ENCODE results near the gene TP53I11.

- TF ChIP-seq CTCF (CRISPR knock-in tag; IDR thresholded peaks at IDR 0.05) (no peak), ZZZ3 (CRISPR knock-in tag; IDR thresholded peaks at IDR 0.05; ENCODE audit: borderline replicate concordance) (no peak), ASH2L (IDR thresholded peaks at IDR 0.05; ENCODE audit: insufficient read length, low read depth, low read length) (no peak), SNAPC2 (CRISPR knock-in tag; IDR thresholded peaks at IDR 0.05) (no peak), TCF7 (IDR thresholded peaks at IDR 0.05; ENCODE audit: low read depth) (no peak), ATF4 (CRISPR knock-in tag; IDR thresholded peaks at IDR 0.05) (no peak), PCBP1 (IDR thresholded peaks at IDR 0.05; ENCODE audit: borderline replicate concordance, low read depth, low read length) (no peak)
Measured at GRCh38 chr11:44967930-44968496, 17.3 kb upstream of the TP53I11 start.

Measured in HepG2 (cell line).